Cerebellar nuclear complex (tissue), 1 donor: ENCODE results near the gene UBTF.

Experiments
- DNase-seq, 2 experiments: peaks; one replicate each; lab custom pipeline; 2025; lab: John Stamatoyannopoulos, UW

Gene UBTF

DNA sequence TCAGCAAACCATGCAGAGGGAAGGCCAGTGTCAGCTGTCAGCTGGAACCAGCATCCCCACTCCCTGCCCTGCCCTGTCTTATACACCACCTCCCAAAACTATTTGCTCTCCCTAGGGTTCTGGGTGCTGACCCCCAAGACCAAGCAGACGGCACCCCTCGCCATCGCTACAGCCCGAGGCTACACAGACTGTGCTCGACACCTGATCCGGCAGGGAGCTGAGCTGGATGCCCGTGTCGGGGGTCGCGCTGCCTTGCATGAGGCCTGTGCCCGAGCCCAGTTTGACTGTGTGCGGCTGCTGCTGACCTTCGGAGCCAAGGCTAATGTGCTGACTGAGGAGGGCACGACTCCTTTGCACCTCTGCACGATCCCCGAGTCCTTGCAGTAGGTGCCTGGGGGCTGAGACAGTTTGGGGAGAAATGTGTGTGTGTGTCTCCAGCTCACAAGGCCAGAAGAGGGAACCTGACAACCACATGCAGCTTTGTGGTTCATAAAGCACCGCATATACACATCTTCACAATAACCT is 47.5 kb downstream of the UBTF start:
- DNase-seq: no peak

GRCh38 chr17:44170499-44171201 is 48.8 kb downstream of the UBTF start, which contains the start of gene ASB16:
TSS of gene ASB16 (plus strand) at chr17:44170704. CDS start at chr17:44170790, 86 bp downstream.
- peak; percentile 32 to 64 for DNase-seq

GRCh38 chr17:44170135-44170498 is 49.4 kb downstream of the UBTF start:
- DNase-seq: no peak

- no peak for DNase-seq
Observed at GRCh38 chr17:44167181-44167861, 52.2 kb downstream of the UBTF start.

GRCh38 chr17:44164476-44164875 is 55.0 kb downstream of the UBTF start:
- no peak for DNase-seq

- DNase-seq: no peak
Observed at GRCh38 chr17:44159519-44160210, 59.8 kb downstream of the UBTF start.

GRCh38 chr17:44155488-44155887 is 64.0 kb downstream of the UBTF start:
- no peak for DNase-seq
